GM21825 (cell line): ENCODE results near the gene CTAGE4.
"Not testable (repeated sequence)": the region's sequence is repeated elsewhere in the genome, so short reads cannot be mapped to it uniquely, and the experiment has no call there.

ENCODE experiments used
- ATAC-seq: cut with Tn5 transposase; IDR thresholded peaks from one replicate; pipeline ENCODE4 v1.9.1; 2021; ENCODE audit warnings: mild to moderate bottlenecking, moderate library complexity; ENCODE audit not compliant: unreplicated experiment

Gene CTAGE4

DNA sequence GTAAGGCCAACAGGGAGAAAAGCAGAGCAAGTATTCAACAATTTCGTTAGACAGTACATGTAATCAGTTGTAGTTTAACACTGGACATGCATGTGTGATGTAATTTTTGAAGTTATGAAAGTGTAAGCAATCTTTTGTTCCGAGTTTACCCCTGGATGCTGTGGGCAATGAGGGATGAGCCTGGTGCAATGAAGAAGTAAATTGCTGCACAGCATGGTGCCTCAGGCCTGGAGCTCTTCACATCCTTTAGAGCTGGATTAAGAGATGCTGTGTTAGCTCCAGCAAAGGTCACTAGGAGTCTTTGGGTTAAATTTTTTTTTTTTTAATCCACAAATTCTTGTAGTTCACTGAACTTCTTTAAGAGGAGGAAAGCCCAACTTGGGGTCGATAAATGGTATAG is 19.8 kb downstream of the CTAGE4 start:
- not testable (repeated sequence) for ATAC-seq

DNA sequence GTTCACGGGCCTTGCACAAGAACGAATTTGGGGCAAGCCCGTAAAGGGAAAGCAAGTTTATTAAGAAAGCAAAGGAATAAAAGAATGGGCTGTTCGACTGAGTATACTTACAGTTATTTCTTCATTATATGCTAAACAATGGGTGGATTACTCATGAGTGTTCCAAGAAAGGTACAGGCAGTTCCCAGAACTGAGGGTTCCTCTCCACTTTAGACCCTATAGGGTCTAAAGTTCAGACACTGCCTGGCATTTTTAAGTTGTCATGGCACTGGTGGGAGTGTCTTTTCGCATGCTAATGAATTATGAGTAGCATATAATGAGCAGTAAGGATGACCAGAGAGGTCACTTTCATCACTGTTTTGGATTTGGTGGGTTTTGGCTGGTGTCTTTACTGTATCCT is 22.0 kb downstream of the CTAGE4 start:
- not testable (repeated sequence) for ATAC-seq

DNA sequence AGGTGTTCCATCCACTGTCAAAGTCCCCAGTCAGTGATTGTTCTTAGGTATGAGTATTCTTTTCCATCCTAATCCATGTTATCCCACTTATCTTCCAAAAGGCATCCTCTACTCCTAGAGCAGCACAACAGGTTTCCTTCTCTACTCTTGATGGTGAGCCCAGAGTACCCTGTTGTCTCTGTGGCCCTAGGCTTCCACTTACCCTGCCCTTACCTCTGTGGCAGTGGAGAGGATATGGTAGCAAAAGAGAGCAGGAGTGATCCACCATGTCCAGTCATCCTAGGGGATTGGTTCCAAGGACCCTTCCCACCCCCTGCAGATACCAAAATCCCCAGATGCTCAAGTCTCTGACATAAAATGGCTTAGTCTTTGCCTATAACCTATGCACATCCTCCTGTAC is 33.9 kb downstream of the CTAGE4 start:
- ATAC-seq, result not testable (repeated sequence)

DNA sequence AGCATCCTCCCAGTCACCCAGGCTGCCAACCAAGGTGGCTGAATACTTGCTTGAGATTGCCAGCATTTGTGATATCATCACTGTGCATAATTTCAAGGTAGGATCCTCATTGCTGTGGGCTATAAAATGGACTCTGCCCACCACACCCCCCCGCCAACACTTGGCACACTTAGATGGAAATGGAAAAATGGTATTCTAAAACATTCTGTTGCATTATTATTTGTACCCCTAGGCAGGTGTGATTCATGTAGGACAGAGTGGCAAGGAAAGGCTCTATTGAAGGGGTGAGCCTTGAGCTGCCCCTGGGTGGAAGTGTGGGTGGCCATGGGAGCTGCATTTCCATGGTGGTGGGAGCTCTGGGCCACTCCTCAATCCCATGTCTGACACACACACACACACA is 35.3 kb downstream of the CTAGE4 start:
- ATAC-seq, result not testable (repeated sequence)

DNA sequence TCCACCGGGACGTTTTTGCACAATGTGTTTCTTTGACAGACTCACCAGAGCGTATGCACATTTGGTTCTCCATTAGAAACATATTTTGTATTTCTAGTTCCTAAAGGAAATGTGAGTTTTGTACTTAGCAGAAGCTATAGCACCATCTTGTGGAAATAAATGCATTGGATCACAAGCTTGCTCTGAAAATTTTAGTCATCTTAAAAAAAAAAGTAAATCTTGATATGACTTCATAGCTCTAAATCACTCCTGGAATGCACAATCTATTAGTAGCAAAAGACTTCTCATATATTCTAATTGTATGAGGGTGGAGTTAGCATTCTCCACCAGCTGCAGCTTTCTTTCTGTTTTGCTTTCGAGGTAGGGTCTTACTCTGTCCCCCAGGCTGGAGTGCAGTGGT is 35.9 kb downstream of the CTAGE4 start:
- ATAC-seq, result not testable (repeated sequence)

DNA sequence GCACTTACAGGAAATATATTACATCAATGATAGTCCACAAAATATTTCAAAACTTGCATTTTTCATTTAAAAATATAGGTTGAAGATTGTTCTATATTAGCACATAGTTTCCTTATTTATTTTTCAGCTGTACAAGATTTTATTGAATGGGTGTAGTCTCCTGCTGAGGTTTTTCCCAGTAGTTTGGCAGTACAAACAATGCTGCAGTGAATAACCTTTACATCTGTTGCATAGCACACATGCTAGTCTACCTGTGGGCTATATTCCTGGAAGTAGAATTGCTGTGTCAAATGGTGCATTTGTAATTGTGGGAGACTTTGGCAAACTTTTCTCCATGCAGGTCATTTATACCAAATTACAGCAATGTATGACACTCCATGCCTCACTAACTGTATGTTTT is 37.3 kb downstream of the CTAGE4 start:
- ATAC-seq, result not testable (repeated sequence)

DNA sequence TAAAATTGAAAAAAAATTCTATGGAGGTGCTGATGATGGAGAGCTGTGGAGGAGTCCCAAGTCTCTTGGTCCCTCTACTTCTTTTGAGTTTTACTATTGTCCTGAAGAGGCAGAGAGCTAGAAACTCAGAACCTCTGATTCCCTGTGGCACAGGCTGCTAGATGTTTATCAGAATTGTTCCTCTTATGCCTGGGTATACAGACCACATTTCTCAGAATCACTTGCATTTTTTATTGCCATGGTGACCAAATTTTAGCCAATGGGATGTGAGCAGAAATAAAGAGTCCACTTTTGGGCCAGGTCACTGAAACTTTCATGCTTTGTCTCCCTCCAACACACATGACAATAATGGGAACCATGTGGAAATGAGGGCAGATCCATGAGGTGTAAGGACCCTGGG is 40.4 kb downstream of the CTAGE4 start:
- not testable (repeated sequence) for ATAC-seq

DNA sequence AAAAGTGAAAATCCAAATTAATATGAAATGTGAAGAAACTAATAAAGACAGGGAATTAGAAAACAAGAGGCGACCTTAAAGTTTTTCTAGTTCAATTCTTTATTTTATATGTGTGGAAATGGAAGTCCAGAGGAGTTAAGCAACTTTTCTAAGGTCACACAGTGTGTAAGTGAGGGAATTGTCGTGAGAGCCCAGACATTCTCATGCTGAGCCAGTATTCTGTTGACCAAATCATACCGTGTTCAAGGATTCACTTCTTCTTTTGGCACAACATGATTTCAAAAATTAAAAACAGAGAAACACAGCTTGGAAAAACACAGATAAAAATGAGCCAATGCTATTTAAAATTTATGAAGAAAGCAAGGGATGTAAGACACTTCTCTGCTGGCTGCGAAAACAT is 43.6 kb downstream of the CTAGE4 start:
- ATAC-seq, result not testable (repeated sequence)

DNA sequence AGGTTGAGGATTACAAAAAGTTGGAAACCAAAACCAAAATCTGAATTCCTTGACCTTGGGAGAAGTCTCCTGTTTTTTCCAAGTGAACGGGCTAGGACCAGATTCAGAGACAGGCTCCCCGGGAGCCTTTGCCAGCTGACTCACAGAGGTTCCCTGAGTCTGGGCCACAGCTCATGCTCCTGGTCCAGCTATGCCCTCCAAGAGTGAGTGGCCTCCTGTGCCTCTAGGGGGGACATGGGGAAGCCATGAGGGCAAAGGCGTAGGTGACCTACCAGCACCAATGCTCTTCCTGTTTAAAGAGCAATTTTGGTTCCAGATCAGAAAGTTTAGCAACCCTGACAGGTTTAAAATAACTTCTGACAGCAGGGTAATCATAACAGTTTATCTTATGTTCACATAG is 45.5 kb downstream of the CTAGE4 start:
- ATAC-seq, result not testable (repeated sequence)

DNA sequence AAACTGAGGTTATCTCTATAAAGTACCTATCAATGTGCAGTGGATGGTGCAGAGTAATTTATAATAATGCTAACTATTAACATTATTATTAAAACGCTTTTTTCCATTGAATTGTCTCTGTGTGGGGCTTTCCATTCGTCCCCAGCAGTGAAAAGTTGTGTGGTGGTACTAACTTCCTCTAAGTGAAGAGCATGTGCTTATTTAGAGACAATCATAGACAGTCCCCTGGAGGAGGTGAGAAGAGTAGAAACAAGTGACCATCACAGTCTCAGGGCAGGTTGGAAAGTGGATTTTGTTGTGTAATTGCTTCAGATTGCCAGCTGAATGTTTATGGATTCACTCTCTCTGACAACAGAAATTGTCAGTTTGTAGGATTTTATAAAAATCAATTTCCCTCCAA is 47.8 kb downstream of the CTAGE4 start:
- ATAC-seq, result not testable (repeated sequence)

DNA sequence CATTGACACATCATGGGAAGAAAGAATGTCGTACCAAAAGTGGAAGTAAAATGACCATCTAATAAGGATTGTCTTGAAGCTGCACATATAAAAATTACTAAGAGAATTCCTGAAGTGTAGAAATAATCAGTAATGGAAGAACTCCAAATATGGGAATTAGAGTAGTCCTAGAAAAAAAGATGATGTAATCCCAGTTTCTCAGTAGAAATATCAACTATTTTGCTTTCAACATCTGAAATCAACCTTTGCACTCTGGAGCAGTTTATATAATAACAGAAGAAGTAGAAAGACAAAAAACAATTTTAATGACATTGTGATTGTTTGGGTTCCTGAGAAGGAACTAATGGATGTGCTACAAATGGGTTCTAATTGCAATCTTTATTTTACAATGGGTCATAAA is 49.8 kb downstream of the CTAGE4 start:
- ATAC-seq, result not testable (repeated sequence)
